Cardiac atrium fibroblast (primary cell): ENCODE measurements around the gene SMYD4. TPM values are rescaled to one million over a fixed set of nuclear protein-coding genes. Genes with fewer than 3 reads are reported as not detected.

ENCODE experiments used
- total RNA-seq: library from RNA; depleted of rRNA; stranded (reverse); fragments of >200 nt; gene quantifications from 2 replicates; pipeline ENCODE4 v1.2.3, GENCODE V29; 2015

SMYD4 gene, protein sequence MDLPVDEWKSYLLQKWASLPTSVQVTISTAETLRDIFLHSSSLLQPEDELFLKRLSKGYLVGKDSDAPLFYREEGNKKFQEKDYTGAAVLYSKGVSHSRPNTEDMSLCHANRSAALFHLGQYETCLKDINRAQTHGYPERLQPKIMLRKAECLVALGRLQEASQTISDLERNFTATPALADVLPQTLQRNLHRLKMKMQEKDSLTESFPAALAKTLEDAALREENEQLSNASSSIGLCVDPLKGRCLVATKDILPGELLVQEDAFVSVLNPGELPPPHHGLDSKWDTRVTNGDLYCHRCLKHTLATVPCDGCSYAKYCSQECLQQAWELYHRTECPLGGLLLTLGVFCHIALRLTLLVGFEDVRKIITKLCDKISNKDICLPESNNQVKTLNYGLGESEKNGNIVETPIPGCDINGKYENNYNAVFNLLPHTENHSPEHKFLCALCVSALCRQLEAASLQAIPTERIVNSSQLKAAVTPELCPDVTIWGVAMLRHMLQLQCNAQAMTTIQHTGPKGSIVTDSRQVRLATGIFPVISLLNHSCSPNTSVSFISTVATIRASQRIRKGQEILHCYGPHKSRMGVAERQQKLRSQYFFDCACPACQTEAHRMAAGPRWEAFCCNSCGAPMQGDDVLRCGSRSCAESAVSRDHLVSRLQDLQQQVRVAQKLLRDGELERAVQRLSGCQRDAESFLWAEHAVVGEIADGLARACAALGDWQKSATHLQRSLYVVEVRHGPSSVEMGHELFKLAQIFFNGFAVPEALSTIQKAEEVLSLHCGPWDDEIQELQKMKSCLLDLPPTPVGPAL
- 4.3 and 6.6 TPM in 2 replicates for total RNA-seq

GRCh38 chr17:1829592-1830257 lies at the start of gene SMYD4, which contains the start of gene RPA1:
TSS of gene SMYD4 (minus strand) at chr17:1829902. CDS start at chr17:1827994, 1,908 bp downstream.
TSS of gene RPA1 (plus strand) at chr17:1830005. CDS start at chr17:1830094, 89 bp downstream.

DNA sequence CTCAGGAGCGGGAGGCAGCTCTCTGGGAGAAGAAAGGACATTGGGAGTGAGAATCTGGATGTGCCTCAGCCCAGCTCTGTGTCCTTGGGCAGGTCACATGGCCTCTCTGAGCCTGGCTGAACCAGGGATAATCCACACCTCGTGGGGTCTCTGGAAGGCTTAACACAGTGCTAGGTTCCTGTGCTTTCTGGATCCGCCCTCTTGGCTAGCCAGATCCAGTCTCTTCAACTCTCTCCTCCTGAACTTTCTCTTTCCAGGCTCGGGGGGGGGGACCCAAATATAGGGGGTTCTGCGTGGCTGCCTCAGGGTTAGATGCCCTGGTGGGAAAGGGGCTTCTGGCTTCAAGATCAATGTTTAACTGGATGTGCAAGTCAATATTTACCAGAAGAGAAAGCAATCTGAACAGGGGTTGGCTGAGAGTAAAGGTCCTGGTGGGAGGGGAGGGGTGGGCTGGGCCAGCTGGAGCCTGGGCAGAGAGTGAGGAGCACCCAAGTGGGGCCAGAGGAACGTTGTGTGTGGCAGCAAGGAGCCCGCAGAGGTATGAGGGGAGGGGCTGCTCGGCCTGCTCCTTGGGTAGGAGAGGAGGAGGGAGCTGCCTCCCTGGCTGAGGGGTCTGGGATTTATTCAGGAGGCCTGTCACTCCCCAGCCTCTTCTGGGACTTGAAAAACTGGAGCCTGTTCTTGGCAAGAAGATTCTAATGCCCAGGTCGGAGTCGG lies 87.2 kb downstream of the SMYD4 start, which contains the start of gene SERPINF2:
TSS of gene SERPINF2 (plus strand) at position 501 of the 717 bp plus-strand sequence. CDS start 2,125 bp downstream, outside the sequence.

Other genes starting within 250 kb of the SMYD4 start
- gene SLC43A2, start 201.1 kb downstream of the SMYD4 start, total RNA-seq: 11.6 and 26.1 TPM in 2 replicates
- 0.54 and 3.1 TPM in 2 replicates for gene SCARF1, start 184.2 kb downstream of the SMYD4 start, total RNA-seq
- 9.7 and 12.2 TPM in 2 replicates for gene RILP, start 180.0 kb downstream of the SMYD4 start, total RNA-seq
- gene PRPF8, start 145.0 kb downstream of the SMYD4 start, total RNA-seq: 90.6 and 116 TPM in 2 replicates
- gene TLCD2, start 119.5 kb downstream of the SMYD4 start, total RNA-seq: 2.3 and 3.1 TPM in 2 replicates
- gene WDR81, start 105.2 kb downstream of the SMYD4 start, total RNA-seq: 16.1 and 17.2 TPM in 2 replicates
- 0.65 TPM in 1 of 2 replicates, not detected in the other for gene SERPINF2, start 87.0 kb downstream of the SMYD4 start, total RNA-seq
- 424 and 472 TPM in 2 replicates for gene SERPINF1, start 67.8 kb downstream of the SMYD4 start, total RNA-seq
- 12.3 and 46.8 TPM in 2 replicates for gene RPA1, start 103 bp upstream of the SMYD4 start, total RNA-seq
- 0.16 and 0.54 TPM in 2 replicates for gene RTN4RL1, start 195.4 kb upstream of the SMYD4 start, total RNA-seq
- 23.6 and 38.6 TPM in 2 replicates for gene DPH1, start 200.3 kb upstream of the SMYD4 start, total RNA-seq
- gene OVCA2, start 212.1 kb upstream of the SMYD4 start, total RNA-seq: 34.5 and 60.1 TPM in 2 replicates
- 39.5 and 79.4 TPM in 2 replicates for gene HIC1, start 225.2 kb upstream of the SMYD4 start, total RNA-seq